ENCODE results near the gene MYO7A.
A peak's percentile ranks its signal among the peaks of the same experiment; 100 is the strongest.

MYO7A gene

DNA sequence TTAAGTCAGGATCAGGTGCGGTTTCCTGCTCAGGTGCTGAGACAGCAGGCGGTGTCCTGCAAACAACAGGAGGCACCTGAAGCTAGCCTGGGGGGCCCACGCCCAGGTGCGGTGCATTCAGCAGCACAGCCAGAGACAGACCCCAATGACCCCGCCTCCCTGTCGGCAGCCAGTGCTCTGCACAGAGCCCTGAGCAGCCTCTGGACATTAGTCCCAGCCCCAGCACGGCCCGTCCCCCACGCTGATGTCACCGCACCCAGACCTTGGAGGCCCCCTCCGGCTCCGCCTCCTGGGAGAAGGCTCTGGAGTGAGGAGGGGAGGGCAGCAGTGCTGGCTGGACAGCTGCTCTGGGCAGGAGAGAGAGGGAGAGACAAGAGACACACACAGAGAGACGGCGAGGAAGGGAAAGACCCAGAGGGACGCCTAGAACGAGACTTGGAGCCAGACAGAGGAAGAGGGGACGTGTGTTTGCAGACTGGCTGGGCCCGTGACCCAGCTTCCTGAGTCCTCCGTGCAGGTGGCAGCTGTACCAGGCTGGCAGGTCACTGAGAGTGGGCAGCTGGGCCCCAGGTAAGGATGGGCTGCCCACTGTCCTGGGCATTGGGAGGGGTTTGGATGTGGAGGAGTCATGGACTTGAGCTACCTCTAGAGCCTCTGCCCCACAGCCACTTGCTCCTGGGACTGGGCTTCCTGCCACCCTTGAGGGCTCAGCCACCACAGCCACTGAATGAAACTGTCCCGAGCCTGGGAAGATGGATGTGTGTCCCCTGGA, at the start of gene MYO7A:
TSS of gene MYO7A (plus strand) at position 327 of the 772 bp plus-strand sequence. CDS start 2,389 bp downstream, outside the sequence.
- no peak for DNase-seq

DNA sequence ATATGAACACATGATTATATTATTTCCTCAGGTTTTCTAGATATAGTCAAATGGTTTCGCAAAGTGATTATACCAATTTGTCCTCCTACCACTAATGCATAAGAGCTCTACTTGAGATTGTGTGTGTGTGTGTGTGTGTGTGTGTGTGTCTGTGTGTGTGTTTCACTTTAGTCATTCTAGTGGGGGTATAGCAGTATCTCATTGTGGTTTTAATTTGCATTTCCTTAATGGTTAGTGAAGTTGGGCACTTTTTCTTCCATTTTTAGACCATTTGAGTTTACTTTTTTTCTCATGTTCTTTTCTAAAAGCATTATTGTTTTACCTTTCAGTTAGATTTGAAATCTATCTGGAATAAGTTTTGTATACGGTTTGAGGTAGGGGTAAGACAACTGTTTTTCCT, 48.4 kb upstream of the MYO7A start:
- DNase-seq = no peak

DNA sequence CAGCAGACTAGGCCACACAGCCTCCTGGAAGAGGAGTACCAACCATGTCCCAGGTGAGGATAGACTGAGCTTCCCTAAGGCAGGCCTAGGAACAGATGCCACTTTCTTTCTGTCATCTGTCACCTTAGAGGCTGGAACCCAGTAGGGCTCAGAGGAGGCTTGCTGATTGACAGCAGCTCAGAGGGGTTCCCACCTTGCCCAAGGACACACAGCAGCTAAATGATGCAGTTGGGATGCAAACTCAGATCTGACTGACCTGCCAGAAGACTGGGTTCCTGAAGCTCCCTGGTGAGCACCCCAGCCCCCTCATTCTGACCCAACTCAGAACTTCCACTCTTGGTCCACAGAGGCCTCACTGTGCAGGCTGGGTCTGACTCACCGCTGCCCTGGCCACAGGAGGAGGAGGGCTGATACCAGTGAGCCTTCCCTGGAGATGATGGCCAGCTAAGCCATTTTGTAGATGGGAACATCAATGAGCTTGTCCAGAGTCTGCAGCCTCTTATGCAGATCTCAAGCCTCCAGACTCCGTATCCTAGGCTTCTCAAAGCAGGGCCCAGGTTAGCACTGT, 47.3 kb upstream of the MYO7A start:
- DNase-seq = no peak

DNA sequence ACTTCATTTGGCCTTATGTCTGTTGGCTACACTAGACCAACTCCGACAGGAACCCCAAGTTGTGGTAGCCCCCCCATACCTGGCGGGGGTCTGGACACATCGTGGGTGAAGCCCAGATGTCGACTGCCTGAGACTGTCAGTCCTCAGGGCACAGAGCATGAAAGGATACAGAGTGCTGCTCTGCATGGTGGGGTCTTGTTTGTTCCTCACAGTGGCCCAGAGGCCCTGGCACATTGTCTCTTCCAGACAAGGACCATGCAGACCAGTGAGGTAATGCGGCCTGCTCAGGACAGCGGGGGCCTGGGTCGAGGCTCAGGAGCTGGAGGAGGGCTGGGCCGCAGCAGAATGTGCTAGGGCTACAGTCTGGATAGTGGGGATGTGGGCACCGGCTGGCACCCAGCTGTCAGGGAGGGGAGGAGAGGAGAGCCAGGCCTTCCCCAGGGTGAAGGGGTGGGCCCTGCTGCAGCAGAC, 46.6 kb upstream of the MYO7A start:
- DNase-seq = no peak

DNA sequence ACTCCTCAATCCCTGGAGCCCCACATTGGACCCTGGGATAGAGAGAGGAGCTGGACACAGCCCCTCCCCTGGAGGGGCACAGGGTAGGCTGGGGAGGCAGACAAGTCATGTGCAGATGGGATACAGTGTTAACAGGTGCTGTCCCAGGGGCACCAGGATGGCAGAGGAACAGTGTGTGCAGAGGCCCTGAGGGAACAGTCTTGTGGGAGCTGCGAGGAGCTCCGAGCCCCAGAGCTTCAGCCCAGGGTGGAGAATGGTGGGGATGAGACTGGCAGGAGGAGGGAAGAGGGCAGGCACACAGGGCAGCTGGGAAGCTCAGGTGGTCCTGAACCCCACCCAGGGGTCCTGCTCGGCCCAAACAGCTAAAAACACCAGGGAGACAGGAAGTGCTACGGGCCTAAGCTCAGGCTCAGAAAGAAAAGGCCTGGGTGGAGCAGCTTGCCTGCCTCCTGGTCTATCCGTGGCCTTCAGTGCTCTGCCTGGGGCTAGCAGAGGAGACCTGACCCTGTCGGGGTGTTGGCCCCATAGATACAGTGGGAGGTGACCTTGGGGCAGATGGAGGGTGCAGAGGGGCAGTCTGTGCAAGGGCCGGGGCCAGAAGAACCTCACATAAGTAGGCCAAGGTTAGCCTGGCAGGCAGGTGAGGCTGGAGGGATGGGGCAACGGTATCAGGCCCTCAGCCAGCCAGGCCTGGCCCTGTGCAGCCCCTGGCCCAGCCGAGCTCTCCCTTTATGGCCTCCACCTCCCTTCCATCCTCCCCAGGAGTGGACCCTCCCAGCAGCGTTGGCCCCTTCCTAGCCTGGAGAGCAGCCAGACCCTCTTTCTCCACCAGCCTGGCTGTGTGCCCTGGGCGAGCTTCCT, 45.8 kb upstream of the MYO7A start:
- no peak for DNase-seq

DNA sequence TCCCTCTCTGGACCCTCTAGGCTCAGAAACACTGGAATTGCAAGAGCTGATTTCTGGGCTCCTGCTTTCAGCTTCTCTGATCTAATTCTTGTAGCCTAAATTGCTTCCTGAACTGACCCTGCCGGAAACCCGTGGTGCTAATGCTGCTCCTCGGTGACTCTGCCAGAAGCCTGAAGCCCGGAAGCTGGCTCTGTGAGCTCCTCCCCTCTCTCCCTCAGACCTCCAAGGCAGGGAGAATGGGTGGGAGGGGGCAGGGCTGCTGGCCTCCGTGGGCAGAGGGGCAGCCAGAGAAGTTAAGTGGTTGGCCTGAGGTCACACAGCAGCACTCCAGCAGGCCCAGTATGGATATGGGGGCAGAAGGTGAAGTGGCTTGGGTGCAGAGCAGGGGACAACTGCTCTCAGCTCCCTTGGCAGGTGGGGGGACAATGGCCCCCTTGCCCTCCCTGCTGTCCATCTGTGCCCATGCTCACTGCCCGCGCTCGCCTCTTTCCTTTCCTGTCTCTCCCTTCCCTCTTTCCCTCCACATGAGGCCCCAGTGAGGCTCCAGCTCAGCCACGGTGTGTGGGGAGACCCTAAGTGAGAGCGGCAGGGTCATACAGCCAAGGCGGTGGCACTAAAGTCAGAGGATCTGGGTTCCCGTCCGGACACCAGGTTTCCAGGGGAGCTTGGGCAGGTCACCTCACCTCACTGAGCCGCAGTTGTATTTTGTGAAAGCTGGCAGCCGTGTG, 45.0 kb upstream of the MYO7A start:
- DNase-seq = peak; percentile 56

DNA sequence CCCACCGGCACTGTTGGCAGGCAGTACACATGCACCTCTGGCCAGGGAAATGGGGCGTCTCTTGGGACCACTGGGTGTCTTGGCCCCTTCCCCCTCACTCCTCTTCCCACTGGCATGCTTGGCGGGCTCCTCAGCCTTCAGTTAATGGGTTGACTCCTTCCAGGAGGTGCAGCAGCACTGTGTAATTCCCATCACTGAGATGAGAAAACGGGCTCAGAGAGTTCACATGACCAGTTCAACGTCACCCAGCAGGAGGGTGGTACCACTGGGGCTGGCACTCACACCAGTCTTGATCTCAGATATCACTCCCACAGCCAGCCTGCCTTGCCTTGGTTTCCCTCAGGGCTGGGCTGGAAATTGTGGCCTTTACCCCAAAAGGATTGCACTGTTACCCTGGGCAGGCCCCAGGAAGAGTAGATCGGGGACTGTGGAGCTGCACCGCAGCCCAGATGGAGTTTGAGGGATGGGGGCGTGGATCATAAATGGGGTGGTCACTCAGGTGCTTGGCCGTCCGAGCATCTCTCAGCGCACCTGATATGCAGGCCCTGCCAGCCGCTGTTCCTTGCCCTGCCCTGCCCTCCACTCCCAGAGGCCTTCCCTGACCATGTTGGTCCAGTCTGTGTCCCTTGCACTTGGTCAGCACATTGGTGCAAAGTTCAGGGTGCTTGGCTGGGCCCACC, 44.3 kb upstream of the MYO7A start:
- DNase-seq = no peak

DNA sequence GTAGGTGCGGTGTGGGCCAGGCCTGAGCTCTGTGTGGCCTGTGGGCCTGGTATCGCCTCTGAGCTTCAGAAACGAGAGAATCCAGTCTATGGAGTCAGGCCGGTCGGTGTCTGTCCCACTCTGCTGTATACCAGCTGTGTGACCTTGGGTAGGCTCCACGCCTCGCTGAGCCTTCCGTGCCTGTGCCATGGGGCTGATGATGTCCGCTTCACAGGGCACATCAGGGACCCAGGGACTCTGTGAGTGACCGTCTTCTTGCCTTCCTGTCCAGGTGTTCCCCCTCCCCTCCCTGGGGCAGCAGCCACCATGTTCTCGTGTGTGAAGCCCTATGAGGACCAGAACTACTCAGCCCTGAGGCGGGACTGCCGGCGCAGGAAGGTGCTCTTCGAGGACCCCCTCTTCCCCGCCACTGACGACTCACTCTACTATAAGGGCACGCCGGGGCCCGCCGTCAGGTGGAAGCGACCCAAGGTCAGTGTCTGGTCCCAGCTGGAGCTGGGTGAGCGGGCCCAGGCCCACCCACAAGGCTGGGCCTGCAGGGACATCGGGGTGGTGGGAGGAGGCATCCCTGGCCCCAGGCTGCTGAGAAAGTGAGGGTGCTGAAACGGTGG, 43.4 kb upstream of the MYO7A start:
- DNase-seq = no peak

DNA sequence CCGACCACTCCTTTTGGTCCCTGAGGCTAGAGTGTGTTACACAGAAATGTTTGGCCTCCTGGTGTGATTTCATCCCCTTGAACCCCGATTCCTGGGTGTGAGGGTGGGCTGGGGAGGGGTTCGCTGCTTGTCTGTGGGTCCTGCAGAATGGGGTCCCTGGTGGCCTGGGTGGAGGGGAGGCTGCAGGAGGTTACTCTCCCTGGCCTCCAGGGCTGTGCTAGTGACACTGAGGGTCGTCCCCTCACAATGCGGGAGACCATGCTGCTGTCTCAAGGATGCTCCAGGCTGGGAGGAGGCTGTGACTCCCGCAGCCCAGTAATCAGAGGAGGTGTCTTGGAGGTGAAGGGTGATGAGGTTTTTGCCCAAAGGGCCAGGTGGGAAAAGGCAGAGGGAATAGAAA, 42.4 kb upstream of the MYO7A start:
- DNase-seq = peak; percentile 3

DNA sequence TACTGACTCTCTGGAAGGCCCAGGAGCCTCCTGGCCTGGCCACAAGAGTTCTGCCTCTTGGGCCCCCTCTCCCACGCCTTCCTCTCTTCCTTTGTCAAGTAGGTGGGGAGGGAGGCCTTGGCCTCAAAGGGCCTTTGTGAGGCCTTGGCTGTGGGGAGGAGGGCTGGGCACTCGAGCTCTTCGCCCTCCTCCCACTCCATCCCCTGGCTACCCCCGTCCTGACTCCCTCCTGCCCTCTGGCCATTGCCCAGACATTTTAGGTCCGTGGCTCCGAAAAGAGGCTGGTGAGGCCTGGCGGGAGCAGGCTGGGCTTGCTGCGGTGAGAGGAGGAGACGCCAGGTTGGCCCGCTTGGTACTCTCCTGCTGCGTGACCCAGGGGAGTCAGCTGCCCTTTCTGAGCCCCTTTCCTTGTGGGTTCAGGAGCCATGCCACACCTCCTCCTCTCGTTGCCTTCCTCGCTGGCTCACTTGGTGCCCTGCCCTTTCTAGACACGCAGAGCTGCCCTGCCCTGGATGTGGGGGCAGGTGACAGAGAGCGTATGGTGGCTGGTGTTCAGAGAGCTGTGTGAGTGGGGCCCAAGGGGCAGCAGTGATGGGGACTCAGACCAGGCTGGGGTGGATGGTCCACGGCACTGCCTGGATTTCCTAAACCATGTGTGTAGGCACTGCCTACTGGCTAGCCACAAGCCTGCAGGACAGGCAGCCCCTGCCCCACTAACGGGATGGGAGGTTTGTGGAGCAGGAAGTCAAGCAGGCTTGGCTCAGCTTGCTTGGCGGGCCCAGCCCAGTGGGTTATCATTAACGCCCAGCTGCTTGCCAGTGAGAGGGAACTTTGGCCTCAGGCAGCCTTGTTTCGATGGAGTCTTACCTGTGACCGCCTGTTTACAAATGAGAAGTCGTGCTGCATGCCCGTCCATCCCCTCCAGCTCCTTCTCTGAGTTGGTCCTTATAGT, 41.2 kb upstream of the MYO7A start:
- DNase-seq = no peak

DNA sequence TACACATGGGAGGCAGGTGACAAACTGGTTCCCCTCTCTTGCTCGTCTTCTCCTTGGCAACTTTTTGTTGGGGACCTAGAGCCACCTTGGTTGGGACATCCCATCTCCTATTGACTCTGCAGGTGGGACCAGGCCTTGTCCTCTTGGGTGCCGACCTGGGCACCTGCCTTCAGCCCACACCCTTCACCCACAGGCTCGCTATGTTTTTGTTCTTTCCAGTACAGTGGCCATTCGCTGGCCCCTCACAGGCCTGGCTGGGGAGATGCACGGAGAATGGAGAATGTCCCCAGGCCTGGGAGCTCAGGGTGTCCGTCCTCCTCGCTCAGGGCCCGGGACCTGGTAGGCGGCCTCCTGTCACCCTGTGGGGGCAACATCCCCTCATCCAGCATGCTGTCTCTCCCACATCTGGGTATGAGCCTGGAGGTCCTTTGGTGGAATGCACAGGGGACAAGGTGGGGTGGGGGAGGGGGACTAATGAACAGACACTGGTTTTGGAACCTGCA, 40.3 kb upstream of the MYO7A start:
- DNase-seq = no peak

DNA sequence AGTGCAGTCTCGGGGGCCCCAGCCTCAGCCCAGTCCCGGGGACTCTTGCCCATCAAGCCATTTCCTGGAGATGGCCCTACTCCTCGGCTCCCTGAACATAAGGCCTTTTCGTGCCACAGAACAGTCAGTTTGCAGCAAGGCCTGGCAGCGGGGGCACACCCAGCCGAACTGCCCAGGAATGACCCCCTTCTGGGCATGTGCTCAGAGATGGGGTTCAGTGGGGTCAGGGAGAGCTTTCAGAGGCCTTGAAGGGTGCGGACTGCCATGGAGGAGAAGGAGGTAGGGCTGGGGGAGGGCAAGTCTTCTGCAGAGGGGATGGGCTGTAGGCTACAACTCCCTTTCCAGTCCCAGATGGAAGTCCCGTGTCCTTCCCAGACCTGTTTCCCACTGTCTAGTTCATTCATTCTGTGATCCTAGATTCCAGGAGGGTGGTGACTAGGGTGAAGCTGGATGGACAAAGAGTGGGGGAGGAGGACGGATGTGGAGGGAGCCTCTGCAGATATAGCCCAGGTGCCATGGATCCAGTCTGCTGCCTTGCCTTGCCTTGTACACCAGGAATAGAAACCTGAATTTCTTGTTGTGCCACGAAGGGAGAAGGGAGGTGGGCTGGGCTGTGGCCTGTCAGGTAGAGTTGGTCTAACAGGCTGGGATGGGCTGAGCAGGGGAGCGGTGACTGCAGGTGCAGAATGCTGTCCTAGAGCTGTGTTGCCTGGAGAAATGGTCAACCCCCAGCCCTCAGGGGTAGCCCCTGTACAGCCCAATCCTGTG, 39.6 kb upstream of the MYO7A start:
- no peak for DNase-seq

DNA sequence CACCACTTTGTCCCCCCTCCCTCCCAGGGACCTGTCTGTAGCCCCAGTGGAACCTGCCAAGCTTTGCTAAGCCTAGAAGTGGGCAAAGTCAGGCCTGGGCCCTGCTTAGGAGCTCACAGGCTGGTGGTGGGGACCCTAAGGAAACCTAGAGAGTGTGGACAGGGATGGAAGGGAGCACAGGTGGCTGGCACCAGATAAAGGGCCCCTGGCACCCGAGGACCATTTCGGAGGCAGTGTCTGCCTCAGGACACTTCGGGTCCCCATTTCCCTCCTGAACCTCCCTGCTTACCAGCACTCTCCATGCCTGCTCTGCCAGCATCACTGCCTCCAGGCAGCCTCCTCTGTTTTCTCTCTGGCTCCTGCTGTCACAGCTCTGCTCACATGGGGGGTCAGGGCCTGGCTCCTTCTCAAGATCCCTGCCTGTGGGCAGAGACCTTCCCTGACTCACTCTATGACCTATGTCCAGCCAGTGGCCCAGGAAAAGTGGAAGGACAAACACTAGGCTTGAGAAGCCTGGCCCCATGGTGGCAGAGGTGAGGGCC, 39.0 kb upstream of the MYO7A start:
- DNase-seq = no peak

DNA sequence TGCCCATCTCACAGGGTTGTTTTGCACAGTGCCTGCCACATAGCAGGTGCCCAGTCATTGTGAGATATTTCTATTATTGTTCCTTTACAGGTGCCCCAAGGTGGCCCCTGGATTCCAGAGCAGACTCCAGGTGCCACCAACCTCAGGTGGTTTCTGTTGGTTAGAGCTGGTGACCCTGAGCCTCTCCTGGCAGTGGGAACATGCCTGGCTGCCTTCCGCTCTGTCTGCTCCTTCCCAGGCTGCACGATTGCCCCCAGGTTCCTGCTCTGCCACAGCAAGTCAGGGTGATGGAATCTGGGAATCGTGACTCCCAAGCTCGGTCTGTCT, 38.0 kb upstream of the MYO7A start:
- no peak for DNase-seq

DNA sequence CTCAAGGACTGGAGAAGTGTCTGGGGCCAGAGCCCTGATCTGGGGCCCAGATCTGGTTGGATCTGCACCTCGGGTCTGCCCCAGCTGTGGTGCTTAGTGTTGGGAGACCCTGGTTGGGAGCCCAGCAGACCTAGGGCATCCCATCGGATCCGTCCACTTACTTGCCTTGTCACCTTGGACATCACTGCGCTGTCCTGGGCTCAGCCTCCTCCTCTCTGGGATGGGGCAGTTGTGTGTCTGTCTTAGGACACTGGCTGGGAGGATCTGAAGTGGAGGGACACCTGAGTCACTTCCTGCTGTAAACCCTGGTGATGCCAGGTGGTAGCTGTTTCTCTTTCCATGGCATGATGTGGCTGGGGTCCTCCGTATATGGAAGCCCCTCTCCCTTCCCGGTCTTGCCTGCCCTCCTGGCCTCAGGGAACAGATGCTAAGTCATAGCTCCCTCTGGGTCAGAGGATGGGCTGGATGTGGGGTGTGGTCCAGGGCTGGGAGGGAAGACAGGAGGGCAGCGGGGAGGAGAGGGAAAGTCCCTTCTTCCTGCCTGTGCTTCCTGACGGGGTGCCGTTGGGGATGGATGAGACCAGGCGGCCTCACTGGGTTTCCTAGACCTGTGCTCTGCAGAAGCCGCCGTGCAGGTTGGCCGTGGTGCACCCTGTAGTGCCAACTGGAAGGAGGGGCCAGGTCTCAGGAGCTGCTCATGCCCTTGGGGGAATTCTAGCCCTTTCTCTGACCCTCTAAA, 37.5 kb upstream of the MYO7A start:
- no peak for DNase-seq

DNA sequence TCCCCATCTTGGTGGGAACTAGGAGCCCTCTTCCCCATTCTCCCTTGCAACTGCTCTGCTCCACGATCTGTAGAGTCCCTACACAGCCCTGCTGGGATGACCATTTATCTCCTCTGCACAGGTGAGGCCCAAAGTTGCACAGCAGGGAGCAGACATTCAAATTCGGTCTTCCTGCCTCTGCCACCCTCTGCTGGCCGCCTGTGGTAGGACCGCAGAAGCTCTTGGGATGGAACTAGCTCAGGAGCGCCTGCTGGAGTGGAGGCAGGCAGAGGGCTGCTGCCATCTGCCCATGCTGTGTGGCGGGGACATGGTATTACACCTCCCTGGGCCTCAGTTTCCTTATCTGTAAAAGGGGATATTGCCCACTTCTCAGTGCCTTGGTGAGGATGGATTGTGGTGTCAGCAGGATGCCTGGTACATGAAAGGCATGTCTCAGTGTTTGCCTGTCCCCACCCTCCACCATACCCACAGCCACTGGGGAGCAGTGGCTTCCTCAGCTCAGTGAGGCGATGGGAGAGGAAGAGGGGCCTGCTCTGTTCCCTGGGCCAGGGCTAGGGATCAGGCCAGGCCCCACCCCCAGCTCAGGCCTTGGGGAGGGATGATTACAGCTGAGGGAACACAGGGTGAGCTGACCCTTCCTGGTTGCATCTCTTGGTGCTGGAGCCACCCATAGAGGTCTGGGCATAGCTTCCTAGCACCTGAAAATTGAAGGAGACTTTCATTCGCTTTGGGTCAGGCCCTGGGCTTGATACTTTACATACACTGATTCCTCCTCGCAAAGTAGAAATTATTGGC, 36.7 kb upstream of the MYO7A start:
- peak; percentile 79 for DNase-seq

DNA sequence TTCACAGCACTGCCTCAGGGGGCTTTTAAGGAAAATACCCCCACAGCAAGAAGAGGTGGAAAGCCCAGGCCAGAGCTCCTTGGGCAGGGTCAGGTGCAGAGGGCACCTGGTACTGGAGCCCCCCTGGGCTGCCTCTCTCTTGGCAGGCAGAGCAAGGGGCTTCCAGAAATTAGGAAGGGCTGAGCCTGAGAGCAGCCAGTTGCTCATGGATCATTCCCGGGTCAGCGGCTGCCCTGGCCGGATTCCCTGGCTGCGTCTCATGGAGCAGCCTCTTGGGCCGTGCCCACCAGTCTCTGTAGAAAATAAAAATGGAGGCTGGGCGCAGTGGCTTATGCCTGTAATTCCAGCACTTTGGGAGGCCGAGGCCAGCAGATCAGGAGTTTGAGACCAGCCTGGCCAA, 35.7 kb upstream of the MYO7A start:
- DNase-seq = no peak

Data from activated naive CD4-positive, alpha-beta T cell treated with anti-CD3 and anti-CD28 coated beads, Interleukin-2, amount 50 U/mL, for 16 hours (primary cell).